ENCODE data around the gene TYW5. TPM values are rescaled to one million over a fixed set of nuclear protein-coding genes. Genes with fewer than 3 reads are reported as not detected.

Gene TYW5
- total and polyA plus RNA-seq, 7 experiments from 2014 or later = 2.7 to 13.3 (median 10.2) TPM

DNA sequence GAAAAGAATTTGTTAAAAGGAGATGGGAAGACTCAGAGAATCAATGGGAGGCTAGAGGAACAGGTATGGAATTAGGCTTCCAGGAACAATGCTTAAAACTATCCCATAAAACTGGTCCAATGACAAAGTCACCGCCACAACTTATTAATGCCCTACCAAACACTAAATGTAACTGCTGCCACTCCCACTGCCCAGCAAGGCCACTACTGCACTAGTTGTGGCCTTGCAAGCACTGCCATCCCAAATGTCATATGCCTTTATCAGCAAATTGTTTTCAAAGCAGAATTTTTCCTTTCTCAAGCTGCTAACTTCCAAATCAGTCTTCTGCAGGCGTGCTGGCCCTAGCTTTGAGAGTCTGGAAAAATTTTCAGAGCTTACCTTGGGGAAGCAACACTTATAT is 58.7 kb downstream of the TYW5 start:
- ATAC-seq (no peak), DNase-seq (no peak)
- H3K4me1 Mint-ChIP-seq = no peaks in the 10 kb centered on the region
- no peaks in the 10 kb centered on the region for H3K36me3 Mint-ChIP-seq
- Histone ChIP-seq H3K4me1 (ENCODE audit: control insufficient read depth in 2 of 2, insufficient read depth in 2 of 2, low read length in 2 of 2) (no peaks in the 10 kb centered on the region), H3K9me3 (ENCODE audit: control insufficient read depth in 2 of 3, low read length in 3 of 3) (no peaks in the 10 kb centered on the region), H3K27ac (ENCODE audit: low read depth, low read length) (no peak overlapping the region), H3K36me3 (ENCODE audit: control insufficient read depth in 2 of 3, insufficient read depth in 3 of 3, low read length in 3 of 3) (no peaks in the 10 kb centered on the region), H3K27me3 (ENCODE audit: control insufficient read depth in 2 of 2, insufficient read depth in 2 of 2, low read length in 2 of 2) (no peaks in the 10 kb centered on the region), H3K4me3 (ENCODE audit: low read length) (no peak overlapping the region)
- no peak overlapping the region for H3K4me3 Mint-ChIP-seq
- H3K27me3 Mint-ChIP-seq = peaks cover 0 to 33% (median 0%) of the 10 kb centered on the region in 5 donors
- no peak overlapping the region for H3K27ac Mint-ChIP-seq
- peaks cover 0 to 2% (median 0%) of the 10 kb centered on the region in 11 donors for H3K9me3 Mint-ChIP-seq
- intact Hi-C loops (cut with micrococcal nuclease) = no loop called here
- POLR2A ChIA-PET = no interaction called here
- CTCF ChIA-PET = interaction anchor here (1.0 kb wide), 1 partner anchor 29 kb away, joined by 3 read pairs; no protein-coding TSS in a partner anchor

DNA sequence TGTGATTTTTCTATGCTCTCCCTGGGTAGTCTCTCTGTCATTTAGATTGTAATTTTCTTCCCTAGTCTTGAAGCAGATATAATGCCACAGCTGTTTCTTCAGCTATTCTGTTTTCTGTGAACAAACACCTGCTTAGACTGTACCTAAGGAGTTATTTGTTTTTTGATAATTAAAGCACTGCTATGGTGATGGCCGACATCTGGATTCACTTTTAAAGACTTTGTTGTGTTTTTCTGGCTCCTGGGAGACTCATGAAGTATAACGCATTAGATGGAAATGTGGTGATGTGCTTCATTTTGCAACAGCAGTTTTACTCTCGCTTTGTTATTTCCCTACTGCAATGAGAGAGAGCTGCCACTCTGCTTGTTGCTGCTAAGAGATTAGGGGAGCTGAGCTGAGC is 59.9 kb downstream of the TYW5 start:
- intact Hi-C loops (cut with micrococcal nuclease) = no loop called here
- DNase-seq = no peak
- ATAC-seq = no peak
- H3K36me3 ChIP-seq (ENCODE audit: control insufficient read depth in 2 of 3, insufficient read depth in 3 of 3, low read length in 3 of 3) = no peaks in the 10 kb centered on the region
- Mint-ChIP-seq H3K4me1 (no peaks in the 10 kb centered on the region), H3K27ac (no peak overlapping the region), H3K27me3 (peaks cover 0 to 35% (median 3%) of the 10 kb centered on the region in 5 donors), H3K36me3 (no peaks in the 10 kb centered on the region), H3K4me3 (no peak overlapping the region), H3K9me3 (peaks cover 0 to 2% (median 0%) of the 10 kb centered on the region in 11 donors)
- H3K9me3 ChIP-seq (ENCODE audit: control insufficient read depth in 2 of 3, low read length in 3 of 3) = no peaks in the 10 kb centered on the region
- H3K27me3 ChIP-seq (ENCODE audit: control insufficient read depth in 2 of 2, insufficient read depth in 2 of 2, low read length in 2 of 2) = no peaks in the 10 kb centered on the region
- ChIA-PET CTCF (no interaction called here), POLR2A (no interaction called here)
- H3K4me3 ChIP-seq (ENCODE audit: low read length) = no peak overlapping the region
- H3K27ac ChIP-seq (ENCODE audit: low read depth, low read length) = no peak overlapping the region
- no peaks in the 10 kb centered on the region for H3K4me1 ChIP-seq (ENCODE audit: control insufficient read depth in 2 of 2, insufficient read depth in 2 of 2, low read length in 2 of 2)

GRCh38 chr2:199883474-199884212 is 71.6 kb downstream of the TYW5 start:
- no peak for DNase-seq
- CTCF ChIA-PET = no interaction called here

GRCh38 chr2:199882667-199883066 is 72.6 kb downstream of the TYW5 start:
- H3K4me3 Mint-ChIP-seq = no peak overlapping the region
- no peaks in the 10 kb centered on the region for H3K27me3 ChIP-seq (ENCODE audit: control insufficient read depth in 2 of 2, insufficient read depth in 2 of 2, low read length in 2 of 2)
- no peak overlapping the region for H3K4me3 ChIP-seq (ENCODE audit: low read length)
- ATAC-seq = no peak
- H3K27ac Mint-ChIP-seq = no peak overlapping the region
- H3K4me1 ChIP-seq (ENCODE audit: control insufficient read depth in 2 of 2, insufficient read depth in 2 of 2, low read length in 2 of 2) = no peaks in the 10 kb centered on the region
- no peaks in the 10 kb centered on the region for H3K9me3 ChIP-seq (ENCODE audit: control insufficient read depth in 2 of 3, low read length in 3 of 3)
- H3K27me3 Mint-ChIP-seq = peaks cover 7 to 24% (median 20%) of the 10 kb centered on the region in 5 donors
- H3K4me1 Mint-ChIP-seq = peaks cover 0 to 2% (median 0%) of the 10 kb centered on the region in 7 donors
- no peaks in the 10 kb centered on the region for H3K36me3 ChIP-seq (ENCODE audit: control insufficient read depth in 2 of 3, insufficient read depth in 3 of 3, low read length in 3 of 3)
- intact Hi-C loops (cut with micrococcal nuclease) = no loop called here
- POLR2A ChIA-PET = no interaction called here
- H3K9me3 Mint-ChIP-seq = peaks cover 0 to 4% (median 0%) of the 10 kb centered on the region in 11 donors
- peaks cover 0 to 4% (median 0%) of the 10 kb centered on the region in 5 donors for H3K36me3 Mint-ChIP-seq
- no peak overlapping the region for H3K27ac ChIP-seq (ENCODE audit: low read depth, low read length)
- no peak for DNase-seq
- CTCF ChIA-PET = no interaction called here

More at GRCh38 chr2:199883474-199884212, 71.6 kb downstream of the TYW5 start:
- Mint-ChIP-seq H3K4me3 (no peak overlapping the region), H3K27me3 (peaks cover 10 to 24% (median 20%) of the 10 kb centered on the region in 5 donors), H3K9me3 (peaks cover 0 to 3% (median 0%) of the 10 kb centered on the region in 11 donors), H3K27ac (no peak overlapping the region), H3K36me3 (peaks cover 0 to 4% (median 0%) of the 10 kb centered on the region in 5 donors), H3K4me1 (peaks cover 0 to 2% (median 0%) of the 10 kb centered on the region in 7 donors)
- no peak for ATAC-seq
- intact Hi-C loops (cut with micrococcal nuclease) = no loop called here
- no peaks in the 10 kb centered on the region for H3K27me3 ChIP-seq (ENCODE audit: control insufficient read depth in 2 of 2, insufficient read depth in 2 of 2, low read length in 2 of 2)
- H3K4me3 ChIP-seq (ENCODE audit: low read length) = no peak overlapping the region
- H3K27ac ChIP-seq (ENCODE audit: low read depth, low read length) = no peak overlapping the region
- H3K36me3 ChIP-seq (ENCODE audit: control insufficient read depth in 2 of 3, insufficient read depth in 3 of 3, low read length in 3 of 3) = no peaks in the 10 kb centered on the region
- H3K4me1 ChIP-seq (ENCODE audit: control insufficient read depth in 2 of 2, insufficient read depth in 2 of 2, low read length in 2 of 2) = no peaks in the 10 kb centered on the region
- H3K9me3 ChIP-seq (ENCODE audit: control insufficient read depth in 2 of 3, low read length in 3 of 3) = no peaks in the 10 kb centered on the region
- POLR2A ChIA-PET = no interaction called here

Other genes with a start within 250 kb of the TYW5 start
- 1 to 10 TPM; 1.2 to 3.7 (median 2.6) TPM for gene FTCDNL1, start 104.3 kb downstream of the TYW5 start, total RNA-seq
- 1 to 10 TPM in 1 of 2 donors, under 1 TPM in 1; 0.60 to 1.9 TPM for gene FTCDNL1, start 104.3 kb downstream of the TYW5 start, polyA plus RNA-seq
- 10 to 100 TPM; 10.1 to 15.4 (median 12.7) TPM for gene C2orf69, start 44.2 kb downstream of the TYW5 start, total RNA-seq
- gene C2orf69, start 44.2 kb downstream of the TYW5 start, polyA plus RNA-seq = 10 to 100 TPM; 10.7 to 10.9 TPM
- 10 to 100 TPM; 14.5 to 27.8 (median 19.8) TPM for gene MAIP1, start 91 bp upstream of the TYW5 start, total RNA-seq
- gene MAIP1, start 91 bp upstream of the TYW5 start, polyA plus RNA-seq = 10 to 100 TPM; 16.3 to 17.9 TPM